Fibroblast of lung (primary cell): ENCODE results near the gene CDKN2B-AS1. TPM values are rescaled to one million over a fixed set of nuclear protein-coding genes. Genes with fewer than 3 reads are reported as not detected.

Experiments
- DNase-seq, 2 donors: peaks; one replicate each; pipeline versions ENCODE4 v3.0.0 to v3.0.0-alpha.2; 2010; ENCODE audit warnings: low read depth in 2 of 2
- H2AFZ ChIP-seq: 2 replicates; pipeline ENCODE4 v1.5.1; 2012; ENCODE audit warnings: low read length, control low read depth, inconsistent platforms
- H3K27ac ChIP-seq: 2 replicates; pipeline ENCODE4 v1.5.1; 2011; ENCODE audit warnings: low read length, control low read depth; ENCODE audit not compliant: insufficient read depth
- H3K27me3 ChIP-seq: 2 replicates; pipeline ENCODE4 v1.5.1; 2011; ENCODE audit warnings: mild to moderate bottlenecking, low read length; ENCODE audit not compliant: control insufficient read depth, insufficient read depth
- H3K36me3 ChIP-seq: 2 replicates; pipeline ENCODE4 v1.5.1; 2011; ENCODE audit warnings: low read length; ENCODE audit not compliant: control insufficient read depth, insufficient read depth
- H3K4me1 ChIP-seq: 2 replicates; pipeline ENCODE4 v1.5.1; 2011; ENCODE audit warnings: low read length; ENCODE audit not compliant: control insufficient read depth, insufficient read depth; ENCODE audit errors: extremely low read depth
- H3K4me2 ChIP-seq: 2 replicates; pipeline ENCODE4 v1.5.1; 2011; ENCODE audit warnings: low read length, control low read depth; ENCODE audit not compliant: insufficient read depth; ENCODE audit errors: extremely low read depth
- H3K4me3 ChIP-seq, 4 experiments: fragments of 200-600 bp in 1 of 4; sonication (generic) in 1 of 4; replicated peaks in 1 of 4; 2 replicates each; pipeline ENCODE4 v1.5.1; 2011 to 2016; ENCODE audit warnings: low read length in 4 of 4, low read depth in 3 of 4, mild to moderate bottlenecking in 3 of 4, control low read depth in 2 of 4, inconsistent platforms in 1 of 4, mixed read lengths in 1 of 4; ENCODE audit not compliant: insufficient read depth in 1 of 4; ENCODE audit errors: control extremely low read depth in 1 of 4
- H3K79me2 ChIP-seq: 2 replicates; pipeline ENCODE4 v1.5.1; 2012; ENCODE audit warnings: mild to moderate bottlenecking, low read length, inconsistent platforms; ENCODE audit not compliant: control insufficient read depth, insufficient read depth
- H3K9ac ChIP-seq: 2 replicates; pipeline ENCODE4 v1.5.1; 2011; ENCODE audit warnings: mild to moderate bottlenecking, low read length, control low read depth; ENCODE audit not compliant: insufficient read depth
- H3K9me3 ChIP-seq: 2 replicates; pipeline ENCODE4 v1.5.1; 2012; ENCODE audit warnings: low read depth, low read length; ENCODE audit not compliant: control insufficient read depth, insufficient read depth
- H4K20me1 ChIP-seq: 2 replicates; pipeline ENCODE4 v1.5.1; 2011; ENCODE audit warnings: low read length; ENCODE audit not compliant: control insufficient read depth, insufficient read depth; ENCODE audit errors: extremely low read depth
- EZH2 ChIP-seq: IDR thresholded peaks from 2 replicates; pipeline ENCODE4 v1.5.1; 2012; ENCODE audit warnings: low read length, control low read depth, mild to moderate bottlenecking; ENCODE audit errors: missing control alignments
- polyA plus RNA-seq, 2 donors: library from polyadenylated mRNA; depleted of rRNA in 1 of 2; stranded (reverse) in 1 of 2; unstranded in 1 of 2; fragments of >200 nt; gene quantifications; 2 replicates each; pipeline ENCODE4 v1.2.1, GENCODE V29; 2011 to 2012; ENCODE audit warnings: missing spikeins in 1 of 2
- total RNA-seq: library from RNA; depleted of rRNA; stranded (reverse); fragments of >200 nt; gene quantifications from 2 replicates; pipeline ENCODE4 v1.2.1, GENCODE V29; 2014
- TF ChIP-seq, protein P1 (sequence below), 2 donors: IDR thresholded peaks in 1 of 2; conservative IDR thresholded peaks in 1 of 2; 1 replicate in 1 of 2; 2 replicates in 1 of 2; pipeline ENCODE4 v1.5.1; 2011 to 2012; ENCODE audit warnings: low read length in 2 of 2, control low read depth in 1 of 2, inconsistent platforms in 1 of 2, low read depth in 1 of 2, mild to moderate bottlenecking in 1 of 2

Gene CDKN2B-AS1
- total and polyA plus RNA-seq, 2 donors (not counting 1 experiment from before 2014, with no cell fraction given), result 1.1 to 7.6 TPM

GRCh38 chr9:22039258-22039657 is 44.7 kb downstream of the CDKN2B-AS1 start:
- Histone ChIP-seq H3K27me3 (no peaks in the 10 kb centered on the region), H4K20me1 (no peaks in the 10 kb centered on the region), H3K4me2 (no peak overlapping the region), H3K4me3 (no peak overlapping the region), H3K36me3 (no peaks in the 10 kb centered on the region), H3K27ac (no peak overlapping the region), H2AFZ (no peak overlapping the region), H3K9ac (no peak overlapping the region), H3K4me1 (peaks cover 31% of the 10 kb centered on the region), H3K9me3 (no peaks in the 10 kb centered on the region), H3K79me2 (no peaks in the 10 kb centered on the region)
- DNase-seq, result peak in 1 of 2 donors; percentile 40
- TF ChIP-seq, protein P1, sequence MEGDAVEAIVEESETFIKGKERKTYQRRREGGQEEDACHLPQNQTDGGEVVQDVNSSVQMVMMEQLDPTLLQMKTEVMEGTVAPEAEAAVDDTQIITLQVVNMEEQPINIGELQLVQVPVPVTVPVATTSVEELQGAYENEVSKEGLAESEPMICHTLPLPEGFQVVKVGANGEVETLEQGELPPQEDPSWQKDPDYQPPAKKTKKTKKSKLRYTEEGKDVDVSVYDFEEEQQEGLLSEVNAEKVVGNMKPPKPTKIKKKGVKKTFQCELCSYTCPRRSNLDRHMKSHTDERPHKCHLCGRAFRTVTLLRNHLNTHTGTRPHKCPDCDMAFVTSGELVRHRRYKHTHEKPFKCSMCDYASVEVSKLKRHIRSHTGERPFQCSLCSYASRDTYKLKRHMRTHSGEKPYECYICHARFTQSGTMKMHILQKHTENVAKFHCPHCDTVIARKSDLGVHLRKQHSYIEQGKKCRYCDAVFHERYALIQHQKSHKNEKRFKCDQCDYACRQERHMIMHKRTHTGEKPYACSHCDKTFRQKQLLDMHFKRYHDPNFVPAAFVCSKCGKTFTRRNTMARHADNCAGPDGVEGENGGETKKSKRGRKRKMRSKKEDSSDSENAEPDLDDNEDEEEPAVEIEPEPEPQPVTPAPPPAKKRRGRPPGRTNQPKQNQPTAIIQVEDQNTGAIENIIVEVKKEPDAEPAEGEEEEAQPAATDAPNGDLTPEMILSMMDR (conservative IDR thresholded peaks at IDR 0.05 in 1 of 2, IDR thresholded peaks at IDR 0.05 in 1 of 2; ENCODE audit: low read depth in 1 of 2, low read length in 2 of 2), result no peak
- TF ChIP-seq EZH2, result no peak

DNA sequence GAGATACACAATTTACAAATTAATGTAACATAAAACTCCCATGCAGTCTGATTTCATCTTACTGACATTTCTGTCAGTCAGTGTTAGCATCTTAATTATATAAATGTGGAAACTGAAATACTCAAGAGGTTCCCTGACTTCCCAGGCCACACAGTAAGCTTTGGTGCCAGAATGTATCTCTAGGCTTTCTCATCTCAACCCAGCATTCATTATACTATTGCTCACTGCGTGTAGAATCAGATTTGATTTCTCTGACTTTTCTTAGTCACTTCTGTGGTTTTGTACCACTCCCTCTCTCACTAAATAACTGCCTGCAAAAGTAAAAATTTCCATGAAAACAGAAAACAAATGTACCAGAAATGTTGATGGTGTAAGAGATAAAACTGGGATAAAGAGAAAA is 46.2 kb downstream of the CDKN2B-AS1 start:
- DNase-seq, result peak; percentile 71 to 90
- no peak overlapping the region for H3K9ac ChIP-seq
- no peak overlapping the region for H3K4me2 ChIP-seq

DNA sequence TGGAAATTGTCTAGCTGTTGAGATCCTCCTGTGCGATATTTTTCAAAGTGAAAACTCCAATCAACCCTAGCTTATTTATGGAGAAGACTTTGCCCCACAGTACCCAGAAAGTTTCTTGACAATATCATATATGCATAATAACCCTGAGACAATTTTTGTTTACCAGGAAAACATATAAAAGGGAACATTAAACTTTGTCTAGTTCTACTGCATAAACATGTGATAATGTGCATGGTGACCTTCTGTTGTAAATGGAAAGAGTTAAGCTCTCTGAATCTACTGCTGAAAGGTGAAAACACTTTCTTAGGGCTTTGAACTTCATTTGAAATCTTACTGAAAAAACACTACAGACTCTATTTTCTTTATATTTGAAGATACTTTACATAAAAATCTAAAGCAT is 46.8 kb downstream of the CDKN2B-AS1 start:
- no peaks in the 10 kb centered on the region for H3K36me3 ChIP-seq
- peaks cover 33% of the 10 kb centered on the region for H3K4me1 ChIP-seq
- H3K79me2 ChIP-seq, result no peaks in the 10 kb centered on the region
- H3K27ac ChIP-seq, result no peak overlapping the region
- no peak overlapping the region for H3K9ac ChIP-seq
- H3K4me2 ChIP-seq, result peak overlapping the region; percentile 17
- H2AFZ ChIP-seq, result no peak overlapping the region
- no peaks in the 10 kb centered on the region for H3K9me3 ChIP-seq
- H3K27me3 ChIP-seq, result no peaks in the 10 kb centered on the region
- H4K20me1 ChIP-seq, result no peaks in the 10 kb centered on the region
- no peak for TF ChIP-seq EZH2
- TF ChIP-seq, protein P1 (conservative IDR thresholded peaks at IDR 0.05 in 1 of 2, IDR thresholded peaks at IDR 0.05 in 1 of 2; ENCODE audit: low read depth in 1 of 2, low read length in 2 of 2), result no peak
- H3K4me3 ChIP-seq, result no peak overlapping the region
- DNase-seq, result no peak

More for the DNA sequence above, 46.2 kb downstream of the CDKN2B-AS1 start:
- Histone ChIP-seq H3K27me3 (no peaks in the 10 kb centered on the region), H3K27ac (no peak overlapping the region), H3K9me3 (no peaks in the 10 kb centered on the region), H4K20me1 (no peaks in the 10 kb centered on the region), H3K79me2 (no peaks in the 10 kb centered on the region), H2AFZ (no peak overlapping the region), H3K4me3 (no peak overlapping the region), H3K36me3 (no peaks in the 10 kb centered on the region), H3K4me1 (peaks cover 33% of the 10 kb centered on the region)
- TF ChIP-seq, protein P1 (conservative IDR thresholded peaks at IDR 0.05 in 1 of 2, IDR thresholded peaks at IDR 0.05 in 1 of 2; ENCODE audit: low read depth in 1 of 2, low read length in 2 of 2), result no peak
- TF ChIP-seq EZH2, result no peak
